Glomerular visceral epithelial cell (primary cell): ENCODE measurements around the gene SPATA31C1.
"Not testable (repeated sequence)": the region's sequence is repeated elsewhere in the genome, so short reads cannot be mapped to it uniquely, and the experiment has no call there.

Source experiments
- DNase-seq: peaks from one replicate; pipeline ENCODE4 v3.0.0-alpha.2; 2016; ENCODE audit errors: extremely low spot score

The SPATA31C1 gene

DNA sequence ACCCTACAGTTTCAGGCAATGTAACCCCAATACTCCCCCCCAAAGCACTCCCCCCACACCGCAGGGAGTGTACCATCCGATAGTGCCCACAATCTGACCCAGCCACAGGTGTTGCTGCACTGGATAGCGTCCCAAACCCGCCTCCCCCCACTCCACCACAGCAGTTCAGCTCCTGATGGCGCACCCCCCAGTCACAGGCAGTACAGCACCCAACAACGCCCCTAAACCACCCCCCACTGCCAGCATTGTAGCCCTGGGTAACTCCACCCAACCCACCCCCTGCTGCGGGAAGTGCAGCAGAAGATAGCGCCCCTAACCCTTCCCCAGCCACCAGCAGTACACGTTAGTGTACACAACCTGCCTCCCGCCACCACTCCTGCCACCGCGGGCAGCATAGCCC, 20.6 kb downstream of the SPATA31C1 start:
- not testable (repeated sequence) for DNase-seq

DNA sequence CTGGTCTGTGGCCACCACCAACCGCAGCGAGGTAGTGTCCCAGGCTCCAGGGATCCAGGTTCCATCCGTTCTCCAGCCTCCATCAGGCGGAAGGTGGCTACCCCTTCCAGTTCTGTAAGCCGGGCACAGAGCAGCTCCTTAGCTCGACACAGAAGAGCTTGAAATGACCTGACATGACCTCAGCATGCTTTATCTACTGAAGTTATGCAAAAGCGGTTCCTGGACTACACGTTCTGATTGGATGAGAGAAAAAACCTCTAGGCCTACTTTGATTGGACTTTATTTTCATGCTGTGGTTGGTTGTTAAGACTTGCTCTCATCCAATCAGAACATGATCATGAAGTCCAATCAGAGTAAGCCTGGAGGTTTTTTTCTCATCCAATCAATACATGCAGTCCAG, 21.3 kb downstream of the SPATA31C1 start:
- not testable (repeated sequence) for DNase-seq

DNA sequence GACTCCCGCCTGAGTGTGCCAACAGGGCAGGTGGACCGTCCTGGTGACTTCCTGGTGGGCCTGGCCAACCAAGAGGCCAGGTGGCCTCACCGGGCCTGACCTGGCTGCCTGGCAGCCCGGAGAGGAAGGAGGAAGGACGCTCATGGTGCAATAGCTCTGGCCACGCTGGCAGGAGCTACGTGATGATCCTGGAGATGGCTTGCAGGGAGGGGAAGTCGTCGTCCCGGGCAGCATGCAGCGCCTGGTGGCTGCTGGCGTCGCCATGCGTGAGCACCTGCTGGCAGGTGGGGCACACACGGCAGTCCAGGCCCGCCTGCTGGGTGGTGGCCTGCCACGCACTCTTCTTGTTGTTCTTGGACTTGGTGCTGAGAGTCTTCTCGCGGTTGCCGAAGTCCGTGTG, 26.3 kb downstream of the SPATA31C1 start:
- DNase-seq, result no peak

DNA sequence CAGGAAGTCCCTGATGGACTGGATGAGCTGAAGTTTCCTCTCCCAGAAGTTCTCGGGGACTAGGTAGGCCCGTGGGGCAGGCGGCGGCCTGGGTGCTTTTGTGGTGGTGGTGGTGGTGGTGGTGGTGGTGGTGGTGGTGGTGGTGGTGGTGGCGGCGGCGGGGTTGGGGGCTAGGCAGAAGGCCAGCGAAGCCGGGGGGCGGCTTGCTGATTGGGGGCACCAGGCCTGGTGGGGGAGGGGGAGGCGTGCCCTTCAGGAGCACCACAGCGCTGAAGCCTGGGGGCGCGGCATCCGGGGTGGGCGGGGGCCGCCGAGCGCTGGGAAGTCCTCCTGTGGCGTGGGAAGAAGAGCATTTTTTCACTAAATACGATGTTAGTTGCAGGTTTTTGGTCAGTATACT, 26.9 kb downstream of the SPATA31C1 start:
- DNase-seq, result no peak

DNA sequence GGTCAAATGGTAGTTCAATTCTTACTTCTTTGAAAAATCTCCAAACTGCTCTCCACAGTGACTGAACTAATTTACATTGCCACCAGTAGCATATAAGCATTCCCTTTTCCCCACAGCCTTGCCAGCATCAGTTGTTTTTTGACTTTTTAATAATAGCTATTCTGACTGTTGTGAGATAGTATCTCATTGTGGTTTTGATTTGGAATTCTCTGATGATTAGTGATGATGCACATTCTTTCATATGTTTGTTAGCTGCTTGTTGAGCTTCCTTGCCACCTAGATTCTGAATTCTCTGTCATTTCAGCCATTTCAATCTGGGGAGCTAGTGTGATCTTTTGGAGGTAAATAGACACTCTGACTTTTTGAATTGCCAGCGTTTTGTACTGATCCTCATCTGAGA, 32.5 kb downstream of the SPATA31C1 start:
- no peak for DNase-seq

DNA sequence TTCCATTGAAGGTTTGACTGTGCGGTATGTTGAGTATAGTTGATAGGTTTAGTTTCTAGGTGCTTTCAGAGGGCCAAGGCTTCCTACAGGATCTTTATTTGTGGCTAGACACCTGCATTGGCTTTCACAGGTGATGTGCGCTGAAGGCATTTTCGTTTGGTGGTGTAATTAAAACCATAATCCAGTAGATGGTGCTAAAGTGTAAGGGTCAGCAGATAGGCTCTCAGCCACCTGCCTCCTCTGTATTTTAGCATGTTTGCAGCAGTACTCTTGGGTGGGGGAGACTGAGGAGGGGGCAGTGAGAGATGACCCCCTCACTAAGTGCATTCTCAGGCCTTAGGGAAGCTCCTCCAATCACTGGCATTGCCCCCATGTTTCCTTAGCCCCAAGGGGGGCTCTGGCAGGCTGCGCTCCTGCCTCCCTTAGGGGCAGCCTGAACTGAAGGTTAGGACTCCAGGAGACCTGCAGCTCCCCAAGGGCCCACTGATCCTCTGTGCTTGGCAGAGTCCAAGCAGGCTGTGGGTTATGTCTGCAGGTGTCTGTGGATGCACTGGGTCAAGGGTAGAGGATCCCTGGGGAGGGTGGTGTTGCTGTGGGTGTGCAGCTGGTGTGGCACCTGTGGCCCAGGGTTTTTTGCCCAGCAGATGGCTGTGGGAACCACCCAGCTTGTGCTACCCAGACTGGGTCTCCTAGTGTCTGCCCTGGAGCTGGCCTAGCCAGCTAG, 33.2 kb downstream of the SPATA31C1 start:
- no peak for DNase-seq

DNA sequence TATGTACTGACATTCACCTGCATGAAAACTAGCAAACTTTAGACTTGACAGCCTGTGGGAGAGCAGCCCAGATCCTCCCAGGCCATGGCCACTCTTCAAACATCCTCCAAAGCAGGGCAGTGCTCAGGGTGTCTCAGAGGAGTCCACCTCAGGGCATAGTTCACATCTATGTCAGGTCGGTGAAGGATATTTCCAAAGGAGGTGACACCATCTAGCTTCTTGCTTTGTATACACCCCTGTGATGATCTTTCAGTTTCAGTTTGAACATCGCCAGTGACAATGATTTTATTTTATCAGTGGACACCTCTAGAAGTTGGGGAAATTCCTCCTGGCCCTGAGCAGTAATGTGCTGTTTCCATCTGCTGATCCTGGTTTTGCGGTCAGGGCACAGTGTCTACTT, 36.5 kb downstream of the SPATA31C1 start:
- no peak for DNase-seq

DNA sequence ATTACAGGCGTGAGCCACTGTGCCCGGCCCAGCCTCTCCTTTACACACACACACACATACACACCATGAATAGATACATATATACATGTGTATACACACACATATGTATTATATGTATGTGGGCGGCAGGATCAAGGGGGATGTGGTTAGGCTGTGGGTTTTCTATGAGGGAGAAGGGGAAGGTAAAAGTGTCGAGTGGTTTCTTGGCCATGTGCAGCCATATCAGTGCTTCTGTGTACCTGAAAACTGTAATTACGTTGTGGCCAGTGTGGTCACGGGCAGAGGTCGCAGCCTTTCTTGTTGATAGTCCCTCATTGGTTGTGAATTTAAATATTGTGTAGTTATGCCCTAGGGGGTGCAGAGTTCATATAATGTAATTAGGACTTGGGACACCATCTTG, 40.1 kb downstream of the SPATA31C1 start:
- no peak for DNase-seq

DNA sequence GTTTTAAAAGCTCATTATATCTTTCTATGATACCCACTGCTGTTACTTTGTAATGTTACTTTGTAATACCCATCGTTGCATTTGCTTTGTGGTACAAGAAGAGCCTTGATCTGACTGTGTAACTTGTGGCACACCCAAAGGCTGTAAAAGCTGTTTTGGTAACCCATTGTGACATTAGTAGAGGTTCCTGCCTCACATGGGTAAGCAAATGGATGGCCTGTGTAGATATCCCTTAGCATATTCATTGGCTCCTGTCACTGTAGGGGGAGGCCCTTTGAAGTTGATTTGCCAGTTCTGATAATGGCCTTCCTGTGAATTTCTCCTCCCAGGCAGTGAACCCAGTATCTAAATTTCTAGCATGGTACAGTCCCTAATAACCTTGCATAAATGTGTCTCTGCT, 40.8 kb downstream of the SPATA31C1 start:
- no peak for DNase-seq

DNA sequence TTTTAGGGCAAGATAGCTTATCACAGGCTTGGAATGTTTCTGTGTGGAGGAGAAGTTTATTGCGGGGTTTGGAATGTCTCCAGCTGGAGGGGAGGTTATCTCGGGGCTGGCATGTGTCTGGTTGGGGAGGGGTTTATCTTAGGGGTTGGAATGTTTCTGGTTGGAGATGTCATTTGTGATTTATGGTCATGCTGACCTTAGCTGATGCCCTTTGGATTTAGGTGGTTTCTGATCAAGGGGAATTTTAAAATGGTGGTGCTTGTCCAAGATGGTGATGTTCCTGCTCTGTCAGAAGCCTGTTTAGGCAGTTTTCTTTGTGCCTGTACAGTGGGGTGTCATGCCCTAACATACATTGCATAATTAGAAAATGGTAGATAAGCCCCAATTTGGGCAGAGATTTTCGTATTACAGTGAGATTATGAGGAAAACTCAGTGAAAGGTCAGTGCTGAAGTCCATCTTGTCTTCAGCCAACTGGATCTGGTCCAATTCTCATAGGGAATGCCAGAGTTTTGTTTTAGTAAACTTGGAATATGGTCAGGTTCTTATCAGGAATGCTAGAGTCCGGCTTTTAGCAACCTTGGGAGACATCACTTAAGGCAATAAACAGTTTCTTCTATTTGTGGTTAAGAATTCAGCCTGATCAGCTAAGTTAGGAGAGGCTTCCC, 42.3 kb downstream of the SPATA31C1 start:
- peak; percentile 11 for DNase-seq

DNA sequence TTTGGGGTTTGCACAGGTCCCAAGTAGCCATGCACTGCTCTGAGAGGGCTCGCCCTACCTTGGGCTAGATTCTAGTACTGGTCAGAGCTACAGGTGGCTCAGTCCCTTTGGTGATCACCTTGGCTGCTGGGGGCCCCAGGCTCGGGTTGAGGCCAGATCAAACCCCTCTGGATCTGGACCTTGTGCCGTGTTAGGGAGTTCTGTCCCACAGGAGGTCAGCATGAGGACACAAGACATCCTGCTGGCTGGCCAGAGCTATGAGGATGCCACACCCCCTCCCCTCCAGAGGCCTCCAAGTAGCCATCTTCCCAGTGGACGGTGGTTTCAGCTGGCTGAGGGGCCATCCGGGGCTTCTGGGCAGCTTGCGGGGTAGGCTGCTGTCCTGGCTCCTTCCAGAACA, 46.0 kb downstream of the SPATA31C1 start:
- no peak for DNase-seq

DNA sequence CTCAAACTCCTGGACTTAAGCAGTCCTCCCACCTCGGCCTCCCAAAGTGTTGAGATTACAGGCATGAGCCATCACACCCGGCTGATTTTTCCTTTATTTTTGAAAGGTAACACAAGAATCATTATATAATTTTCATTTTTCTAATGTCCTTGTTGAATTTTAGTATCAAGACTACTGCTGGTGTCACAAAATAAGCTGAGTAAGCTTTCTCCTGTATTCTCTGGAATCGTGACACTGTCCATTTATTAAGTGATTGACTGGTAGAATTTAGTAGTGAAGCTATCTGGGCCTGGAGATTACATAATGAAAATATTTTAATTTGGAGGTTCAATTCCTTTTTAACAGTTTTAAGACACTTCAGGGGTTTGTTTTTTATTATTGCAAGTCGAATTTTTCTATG, 47.1 kb downstream of the SPATA31C1 start:
- no peak for DNase-seq

DNA sequence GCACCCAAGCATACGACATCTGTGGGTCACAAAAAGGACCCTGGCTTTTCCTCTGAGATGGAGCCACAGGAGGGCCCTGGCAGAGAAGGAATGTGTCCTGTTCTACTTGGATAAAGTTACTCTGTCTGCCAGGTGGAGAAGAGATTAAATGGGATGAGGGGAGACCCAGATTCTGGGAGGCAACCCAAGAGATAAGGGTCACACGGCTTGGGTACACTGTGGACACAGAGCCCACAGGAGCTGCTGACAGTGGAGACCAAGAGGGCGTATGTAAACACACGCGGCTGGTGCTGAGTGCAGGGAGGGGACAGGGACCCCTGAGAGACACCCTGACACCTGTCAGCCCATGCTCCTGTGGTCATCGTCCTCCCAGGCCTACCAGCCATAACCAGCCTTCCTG, 50.4 kb downstream of the SPATA31C1 start:
- no peak for DNase-seq

DNA sequence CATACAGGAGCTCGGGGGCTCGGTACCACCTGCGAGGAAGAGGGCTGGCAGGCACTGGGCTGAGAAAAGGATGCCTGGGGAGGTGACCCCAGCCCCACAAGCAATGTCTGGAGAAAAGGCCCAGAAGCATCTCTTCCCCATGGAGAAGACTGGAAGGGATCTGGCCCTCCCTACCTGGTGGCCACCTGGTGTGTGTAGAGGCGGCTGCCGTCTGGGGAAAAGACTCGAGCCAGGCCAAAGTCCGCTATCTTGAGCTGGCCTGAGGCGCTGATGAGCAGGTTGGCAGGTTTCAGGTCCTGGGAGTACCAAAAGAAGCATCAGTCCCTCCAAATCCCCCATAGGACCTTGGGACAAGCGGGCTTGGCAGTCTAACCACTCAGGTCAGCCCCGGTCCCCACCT, 52.8 kb downstream of the SPATA31C1 start:
- no peak for DNase-seq

DNA sequence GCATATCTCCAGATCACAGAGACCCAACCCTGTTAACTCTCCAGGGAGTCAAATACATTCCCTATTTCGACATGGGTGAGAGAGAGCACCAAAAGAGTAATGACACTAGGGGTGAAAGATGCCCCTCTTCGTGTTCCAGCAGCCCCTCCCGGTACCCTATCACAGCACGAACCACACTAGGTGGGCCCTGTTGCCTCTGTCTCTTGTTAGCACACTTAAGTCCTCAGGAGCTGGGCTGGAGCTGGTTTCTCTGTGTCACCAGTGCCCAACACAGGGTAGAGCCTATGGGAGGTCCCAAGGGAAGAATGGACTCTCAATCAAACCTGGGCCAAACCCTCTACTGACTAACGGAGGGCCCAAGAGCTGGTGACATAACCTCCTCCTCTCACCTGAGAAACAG, 55.4 kb downstream of the SPATA31C1 start:
- no peak for DNase-seq
